GM12878 (cell line): Measurements from ENCODE around the gene ANKRD34A. TPM values are rescaled to one million over a fixed set of nuclear protein-coding genes. Genes with fewer than 3 reads are reported as not detected.

Experiments
- ATAC-seq: fragments of 200-7000 bp; cut with Tn5 transposase; 3 replicates; pipeline ENCODE4 v1.9.1; 2020; ENCODE audit warnings: mild to moderate bottlenecking, moderate library complexity
- BruUV-seq: library from RNA; stranded (reverse); fragments of 400-500 nt; replicated peaks from 2 replicates; lab custom pipeline; 2021; lab: Mats Ljungman, UMichigan
- CTCF ChIA-PET: fragments of 300-600 bp; sonication (Branson Sonifier 250); formaldehyde crosslinking; extraction: SDS; loops from one replicate; lab custom pipeline; 2021; ENCODE audit warnings: inconsistent platforms; lab: Yijun Ruan, JAX
- POLR2A ChIA-PET: fragments of 350-600 bp; formaldehyde crosslinking; extraction: SDS; loops from one replicate; lab custom pipeline; 2021; ENCODE audit warnings: inconsistent platforms; lab: Charles Lee
- RAD21 ChIA-PET: fragments of 300-600 bp; sonication (Branson Sonifier 250); formaldehyde crosslinking; loops from one replicate; lab custom pipeline; 2023; ENCODE audit warnings: antibody characterized with exemption; ENCODE audit not compliant: unreplicated experiment; lab: Charles Lee
- SMC1A ChIA-PET: fragments of 300-600 bp; sonication (Branson Sonifier 250); formaldehyde crosslinking; loops from one replicate; lab custom pipeline; 2023; ENCODE audit not compliant: unreplicated experiment, uncharacterized antibody; lab: Charles Lee
- DNase-seq: peaks from one replicate; pipeline ENCODE4 v3.0.0-alpha.2; 2011; ENCODE audit warnings: low read depth, low spot score
- FAIRE-seq: peaks from 3 replicates; lab custom pipeline; 2011; peaks lifted over from hg19 to GRCh38; lab: Jason Lieb, UNC
- H2AFZ ChIP-seq: 2 replicates; pipeline ENCODE4 v1.6.0; 2011; ENCODE audit warnings: low read depth, low read length, control low read depth; ENCODE audit not compliant: control insufficient read depth
- H3K27ac ChIP-seq: 2 replicates; pipeline ENCODE4 v1.5.1; 2011; ENCODE audit warnings: control low read depth; ENCODE audit not compliant: control insufficient read depth, insufficient read depth
- H3K27me3 ChIP-seq, 2 experiments: replicated peaks in 1 of 2; 2 replicates each; pipeline versions ENCODE4 v1.6.0 to v1.6.1; 2011; ENCODE audit warnings: low read length in 1 of 2; ENCODE audit not compliant: control insufficient read depth in 2 of 2, insufficient read depth in 2 of 2
- H3K36me3 ChIP-seq, 2 experiments: 2 replicates each; pipeline ENCODE4 v1.5.1; 2011; ENCODE audit warnings: low read length in 1 of 2; ENCODE audit not compliant: control insufficient read depth in 2 of 2, insufficient read depth in 2 of 2
- H3K4me1 ChIP-seq: 2 replicates; pipeline ENCODE4 v1.6.1; 2011; ENCODE audit warnings: mild to moderate bottlenecking, low read length, moderate library complexity, mixed read lengths; ENCODE audit not compliant: control insufficient read depth, insufficient read depth
- H3K4me2 ChIP-seq: 2 replicates; pipeline ENCODE4 v1.6.0; 2011; ENCODE audit warnings: control low read depth; ENCODE audit not compliant: control insufficient read depth, insufficient read depth
- H3K4me3 ChIP-seq: fragments of 200-600 bp; sonication (generic); 2 replicates; pipeline ENCODE4 v1.5.1; 2016
- H3K79me2 ChIP-seq: 2 replicates; pipeline ENCODE4 v1.6.0; 2011; ENCODE audit warnings: low read length; ENCODE audit not compliant: control insufficient read depth, insufficient read depth
- H3K9ac ChIP-seq: 2 replicates; pipeline ENCODE4 v1.8.0; 2011; ENCODE audit warnings: low read length, control low read depth, mixed read lengths; ENCODE audit not compliant: control insufficient read depth, insufficient read depth
- H3K9me3 ChIP-seq: replicated peaks from 3 replicates; pipeline ENCODE4 v1.5.1; 2011; ENCODE audit warnings: mild to moderate bottlenecking, low read length; ENCODE audit not compliant: control insufficient read depth, insufficient read depth
- H4K20me1 ChIP-seq: 2 replicates; pipeline ENCODE4 v1.6.0; 2011; ENCODE audit not compliant: control insufficient read depth, insufficient read depth
- EGR1 ChIP-seq, 2 experiments: IDR thresholded peaks; 1 replicate in 1 of 2; 2 replicates in 1 of 2; pipeline ENCODE4 v1.6.1; 2011 to 2012; ENCODE audit warnings: low read depth in 2 of 2, low read length in 2 of 2, borderline replicate concordance in 1 of 2, mild to moderate bottlenecking in 1 of 2, moderate library complexity in 1 of 2
- ESRRA ChIP-seq: IDR thresholded peaks from 2 replicates; pipeline ENCODE4 v1.6.1; 2012; ENCODE audit warnings: mild to moderate bottlenecking, low read length, improper control_type of control experiment
- EZH2 ChIP-seq: IDR thresholded peaks from 2 replicates; pipeline ENCODE4 v1.6.1; 2012; ENCODE audit warnings: low read depth, mild to moderate bottlenecking, control low read depth, inconsistent platforms, low read length, borderline replicate concordance; ENCODE audit not compliant: control insufficient read depth
- HCFC1 ChIP-seq: fragments of 150-350 bp; IDR thresholded peaks from 2 replicates; pipeline ENCODE4 v1.6.1; 2014; ENCODE audit warnings: low read length
- MXI1 ChIP-seq: fragments of 150-350 bp; IDR thresholded peaks from 2 replicates; pipeline ENCODE4 v1.6.1; 2011; ENCODE audit warnings: low read depth, mild to moderate bottlenecking, inconsistent platforms, low read length, improper control_type of control experiment
- MYB ChIP-seq: fragments of 150-350 bp; IDR thresholded peaks from 2 replicates; pipeline ENCODE4 v1.6.1; 2014; ENCODE audit warnings: mild to moderate bottlenecking, low read depth, low read length, borderline replicate concordance
- MYC ChIP-seq: IDR thresholded peaks from 2 replicates; pipeline ENCODE4 v1.6.1; 2011; ENCODE audit warnings: mild to moderate bottlenecking, low read length, moderate library complexity, inconsistent platforms; ENCODE audit not compliant: insufficient read depth, insufficient replicate concordance, insufficient read length, severe bottlenecking
- NBN ChIP-seq: fragments of 450-650 bp; IDR thresholded peaks from 2 replicates; pipeline ENCODE4 v1.6.1; 2016
- NFIC ChIP-seq: IDR thresholded peaks from 2 replicates; pipeline ENCODE4 v1.6.1; 2012; ENCODE audit warnings: low read depth, mild to moderate bottlenecking, inconsistent platforms, low read length, moderate library complexity
- NRF1 ChIP-seq: conservative IDR thresholded peaks from 2 replicates; pipeline ENCODE4 v1.6.1; 2011; ENCODE audit warnings: mild to moderate bottlenecking, low read depth, low read length, improper control_type of control experiment
- POU2F2 ChIP-seq: IDR thresholded peaks from 3 replicates; pipeline ENCODE4 v1.6.1; 2011; ENCODE audit warnings: low read depth, mild to moderate bottlenecking, low read length, borderline replicate concordance
- RAD51 ChIP-seq: fragments of 450-650 bp; IDR thresholded peaks from 2 replicates; pipeline ENCODE4 v1.6.1; 2016; ENCODE audit warnings: moderate library complexity, mild to moderate bottlenecking, inconsistent platforms
- SUZ12 ChIP-seq: fragments of 200-600 bp; sonication (generic); IDR thresholded peaks from one replicate; pipeline ENCODE4 v1.6.1; 2018; ENCODE audit warnings: antibody characterized with exemption, mild to moderate bottlenecking; ENCODE audit not compliant: unreplicated experiment
- YY1 ChIP-seq: IDR thresholded peaks from 2 replicates; pipeline ENCODE4 v1.6.1; 2011; ENCODE audit warnings: low read depth, mild to moderate bottlenecking, low read length
- ZZZ3 ChIP-seq: IDR thresholded peaks from 2 replicates; pipeline ENCODE4 v1.6.1; 2011; ENCODE audit warnings: low read depth; ENCODE audit not compliant: control insufficient read depth, insufficient read length
- WGBS: methylation state at CpG from one replicate; pipeline ENCODE4 v1.1.6; 2016; ENCODE audit warnings: low lambda C conversion rate; ENCODE audit not compliant: insufficient replicate concordance, insufficient coverage; ENCODE audit errors: missing lambda C conversion rate; 5-methylcytosine and 5-hydroxymethylcytosine counted together
- in situ Hi-C: fragments of 300-500 bp; cut with MboI; formaldehyde crosslinking; loops from 9 replicates; pipeline ENCODE4 v1.14.3; 2018; ENCODE audit warnings: mixed read lengths
- intact Hi-C: fragments of 100-400 bp; cut with micrococcal nuclease; formaldehyde crosslinking; loops from one replicate; pipeline ENCODE4 v1.14.2; 2022; ENCODE audit not compliant: unreplicated experiment
- polyA plus RNA-seq, 11 experiments: library from polyadenylated mRNA; depleted of rRNA in 4 of 11; unstranded in 6 of 11; stranded (reverse) in 5 of 11; fragments of >200 nt; fragmentation: Nextera tagmentation in 4 of 11; fragmentation: Illumina TruSeq in 1 of 11; extraction: Ambion mirVana in 4 of 11; extraction: Trizol in 1 of 11; gene quantifications; 1 replicate in 1 of 11; 2 replicates in 10 of 11; pipeline versions ENCODE4 v1.2.1 to v1.2.3, GENCODE V29; 2011 to 2016; ENCODE audit warnings: inconsistent platforms in 2 of 11, missing spikeins in 2 of 11, low read depth in 1 of 11
- total RNA-seq, 4 experiments: library from RNA; depleted of rRNA in 3 of 4; stranded (reverse); fragments of >200 nt in 3 of 4; fragmentation: Illumina TruSeq in 1 of 4; extraction: Trizol in 1 of 4; gene quantifications; 2 replicates each; pipeline versions ENCODE4 v1.2.1 to v1.2.3, GENCODE V29; 2013 to 2021
- TF ChIP-seq, protein P1 (sequence below): fragments of 450-650 bp; IDR thresholded peaks from 2 replicates; pipeline ENCODE4 v1.6.1; 2017; ENCODE audit warnings: low read depth, mild to moderate bottlenecking, moderate library complexity
- TF ChIP-seq, protein P2 (sequence below): fragments of 450-650 bp; IDR thresholded peaks from 2 replicates; pipeline ENCODE4 v1.6.1; 2017; ENCODE audit warnings: mild to moderate bottlenecking
- TF ChIP-seq, protein P3 (sequence below): fragments of 450-650 bp; IDR thresholded peaks from 2 replicates; pipeline ENCODE4 v1.6.1; 2016; ENCODE audit warnings: mild to moderate bottlenecking

The ANKRD34A gene
- total and polyA plus RNA-seq, 10 of the 15 experiments (the other 5 are each of a cell fraction or from before 2014, with no cell fraction given): 0.40 to 3.5 (median 1.6) TPM

DNA sequence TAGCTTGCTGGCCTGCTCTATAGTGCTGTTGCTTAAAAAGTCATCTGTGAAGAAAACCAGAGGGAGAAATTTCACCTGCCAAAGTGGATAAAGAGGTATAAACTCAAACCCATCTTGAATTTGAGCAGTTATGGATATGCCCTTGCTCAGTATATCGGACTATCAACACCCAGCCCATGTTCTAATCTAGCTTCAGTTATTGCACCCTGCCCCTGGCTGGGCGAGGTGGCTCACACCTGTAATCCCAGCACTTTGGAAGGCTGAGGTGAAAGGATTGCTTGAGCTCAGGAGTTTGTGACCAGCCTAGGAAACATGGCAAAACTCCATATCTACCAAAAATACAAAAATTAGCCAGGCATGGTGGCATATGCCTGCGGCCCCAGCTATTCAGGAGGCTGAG is 19.8 kb downstream of the ANKRD34A start (continued):
- TF ChIP-seq, protein P1, sequence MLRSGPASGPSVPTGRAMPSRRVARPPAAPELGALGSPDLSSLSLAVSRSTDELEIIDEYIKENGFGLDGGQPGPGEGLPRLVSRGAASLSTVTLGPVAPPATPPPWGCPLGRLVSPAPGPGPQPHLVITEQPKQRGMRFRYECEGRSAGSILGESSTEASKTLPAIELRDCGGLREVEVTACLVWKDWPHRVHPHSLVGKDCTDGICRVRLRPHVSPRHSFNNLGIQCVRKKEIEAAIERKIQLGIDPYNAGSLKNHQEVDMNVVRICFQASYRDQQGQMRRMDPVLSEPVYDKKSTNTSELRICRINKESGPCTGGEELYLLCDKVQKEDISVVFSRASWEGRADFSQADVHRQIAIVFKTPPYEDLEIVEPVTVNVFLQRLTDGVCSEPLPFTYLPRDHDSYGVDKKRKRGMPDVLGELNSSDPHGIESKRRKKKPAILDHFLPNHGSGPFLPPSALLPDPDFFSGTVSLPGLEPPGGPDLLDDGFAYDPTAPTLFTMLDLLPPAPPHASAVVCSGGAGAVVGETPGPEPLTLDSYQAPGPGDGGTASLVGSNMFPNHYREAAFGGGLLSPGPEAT: no peak
- TF ChIP-seq NFIC (no peak), SUZ12 (no peak), EZH2 (no peak), RAD51 (no peak), ESRRA (no peak), YY1 (no peak), EGR1 (IDR thresholded peaks at IDR 0.05; ENCODE audit: borderline replicate concordance in 1 of 2, low read depth in 2 of 2, low read length in 2 of 2) (no peak)

DNA sequence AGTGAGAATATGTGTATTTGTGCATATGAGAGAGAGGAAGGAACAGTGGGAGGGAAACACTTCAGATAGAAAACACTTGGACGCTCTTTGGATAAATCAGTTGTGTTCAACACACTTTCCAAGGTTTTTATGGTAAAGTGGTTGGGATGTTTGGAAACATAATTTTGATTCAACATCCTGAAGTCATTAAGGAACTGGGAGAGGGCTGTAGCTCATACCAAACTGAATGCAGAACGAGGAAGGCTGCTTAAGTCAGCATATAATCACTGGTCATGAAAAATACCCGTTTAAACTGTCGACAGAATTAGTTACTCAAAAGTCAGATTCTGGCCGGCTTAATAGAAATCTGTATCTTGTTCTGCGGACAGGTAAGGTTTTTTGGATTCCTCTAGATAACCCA is 21.5 kb downstream of the ANKRD34A start:
- POLR2A ChIA-PET: interaction anchor here (1.2 to 1.8 kb wide), 2 partner anchors 15 to 23 kb away, joined by 4 to 5 read pairs; partner anchors contain the start of gene RBM8A
- TF ChIP-seq, protein P2, sequence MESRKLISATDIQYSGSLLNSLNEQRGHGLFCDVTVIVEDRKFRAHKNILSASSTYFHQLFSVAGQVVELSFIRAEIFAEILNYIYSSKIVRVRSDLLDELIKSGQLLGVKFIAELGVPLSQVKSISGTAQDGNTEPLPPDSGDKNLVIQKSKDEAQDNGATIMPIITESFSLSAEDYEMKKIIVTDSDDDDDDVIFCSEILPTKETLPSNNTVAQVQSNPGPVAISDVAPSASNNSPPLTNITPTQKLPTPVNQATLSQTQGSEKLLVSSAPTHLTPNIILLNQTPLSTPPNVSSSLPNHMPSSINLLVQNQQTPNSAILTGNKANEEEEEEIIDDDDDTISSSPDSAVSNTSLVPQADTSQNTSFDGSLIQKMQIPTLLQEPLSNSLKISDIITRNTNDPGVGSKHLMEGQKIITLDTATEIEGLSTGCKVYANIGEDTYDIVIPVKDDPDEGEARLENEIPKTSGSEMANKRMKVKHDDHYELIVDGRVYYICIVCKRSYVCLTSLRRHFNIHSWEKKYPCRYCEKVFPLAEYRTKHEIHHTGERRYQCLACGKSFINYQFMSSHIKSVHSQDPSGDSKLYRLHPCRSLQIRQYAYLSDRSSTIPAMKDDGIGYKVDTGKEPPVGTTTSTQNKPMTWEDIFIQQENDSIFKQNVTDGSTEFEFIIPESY: no peak
- no peak for TF ChIP-seq NBN
- no peak for TF ChIP-seq MYB
- TF ChIP-seq POU2F2: no peak
- TF ChIP-seq MYC: no peak
- TF ChIP-seq NRF1: no peak
- TF ChIP-seq, protein P3, sequence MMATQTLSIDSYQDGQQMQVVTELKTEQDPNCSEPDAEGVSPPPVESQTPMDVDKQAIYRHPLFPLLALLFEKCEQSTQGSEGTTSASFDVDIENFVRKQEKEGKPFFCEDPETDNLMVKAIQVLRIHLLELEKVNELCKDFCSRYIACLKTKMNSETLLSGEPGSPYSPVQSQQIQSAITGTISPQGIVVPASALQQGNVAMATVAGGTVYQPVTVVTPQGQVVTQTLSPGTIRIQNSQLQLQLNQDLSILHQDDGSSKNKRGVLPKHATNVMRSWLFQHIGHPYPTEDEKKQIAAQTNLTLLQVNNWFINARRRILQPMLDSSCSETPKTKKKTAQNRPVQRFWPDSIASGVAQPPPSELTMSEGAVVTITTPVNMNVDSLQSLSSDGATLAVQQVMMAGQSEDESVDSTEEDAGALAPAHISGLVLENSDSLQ: no peak
- no peak for TF ChIP-seq HCFC1
- no peak for TF ChIP-seq ZZZ3
- TF ChIP-seq MXI1: no peak

More for the DNA sequence above, 21.5 kb downstream of the ANKRD34A start:
- no peak overlapping the region for H3K4me3 ChIP-seq
- ATAC-seq (no peak), FAIRE-seq (no peak), DNase-seq (no peak)
- in situ Hi-C loops: no loop called here
- no peak overlapping the region for H3K4me2 ChIP-seq
- ChIA-PET RAD21 (no interaction called here), SMC1A (interaction anchor here (1.1 to 1.9 kb wide), 3 partner anchors 9 to 13 kb away, joined by 3 to 6 read pairs (median 4); no protein-coding TSS in a partner anchor), CTCF (interaction anchor here (0.7 to 3.0 kb wide), 3 partner anchors 9 to 15 kb away, joined by 3 to 12 read pairs (median 5); partner anchors contain the start of genes LIX1L and RBM8A)
- H3K79me2 ChIP-seq: no peaks in the 10 kb centered on the region
- no peaks in the 10 kb centered on the region for H4K20me1 ChIP-seq
- H3K27ac ChIP-seq: no peak overlapping the region
- no peak overlapping the region for H3K9ac ChIP-seq
- intact Hi-C loops: no loop called here
- H3K9me3 ChIP-seq: no peaks in the 10 kb centered on the region
- H3K4me1 ChIP-seq: no peaks in the 10 kb centered on the region
- H2AFZ ChIP-seq: no peak overlapping the region
- BruUV-seq: no TSS peak
- no peaks in the 10 kb centered on the region for H3K27me3 ChIP-seq
- 100% methylated on average over 6 of the region's 6 CpGs for WGBS
- H3K36me3 ChIP-seq: peaks cover 0 to 10% of the 10 kb centered on the region in 2 experiments; a peak in 2 of 4 replicates
